Right lobe of liver (tissue), 6 donors: ENCODE results near the gene TEX10. TPM values are rescaled to one million over a fixed set of nuclear protein-coding genes. Genes with fewer than 3 reads are reported as not detected.
A peak's percentile ranks its signal among the peaks of the same experiment; 100 is the strongest.
"Not testable (repeated sequence)": the region's sequence is repeated elsewhere in the genome, so short reads cannot be mapped to it uniquely, and the experiment has no call there.

Experiments used
- ATAC-seq, 4 donors: fragments of 200-7000 bp; cut with Tn5 transposase; one replicate each; pipeline ENCODE4 v1.9.1; 2020; ENCODE audit warnings: mild to moderate bottlenecking in 4 of 4, moderate library complexity in 4 of 4
- DNase-seq, 3 donors: peaks; one replicate each; pipeline ENCODE4 v3.0.0-alpha.2; 2020
- H3K27ac ChIP-seq, 3 donors: fragments of 200-600 bp; one replicate each; pipeline ENCODE4 v1.8.0; 2022
- H3K27me3 ChIP-seq, 2 donors: fragments of 200-600 bp; one replicate each; pipeline ENCODE4 v1.8.0; 2022
- H3K36me3 ChIP-seq, 4 donors: fragments of 200-600 bp; sonication (generic) in 1 of 4; one replicate each; pipeline versions ENCODE4 v1.5.1 to v1.8.0; 2017 to 2022; ENCODE audit warnings: control low read depth in 1 of 4
- H3K4me1 ChIP-seq, 4 donors: fragments of 200-600 bp; sonication (generic) in 1 of 4; one replicate each; pipeline versions ENCODE4 v1.5.1 to v1.8.0; 2017 to 2022; ENCODE audit warnings: control low read depth in 1 of 4
- H3K4me3 ChIP-seq, 3 donors: fragments of 200-600 bp; one replicate each; pipeline ENCODE4 v1.8.0; 2022
- H3K9me3 ChIP-seq, 4 donors: fragments of 200-600 bp; sonication (generic) in 1 of 4; one replicate each; pipeline versions ENCODE4 v1.5.1 to v1.8.0; 2017 to 2022; ENCODE audit warnings: control low read depth in 1 of 4
- POLR2A ChIP-seq: fragments of 450-650 bp; IDR thresholded peaks from one replicate; pipeline ENCODE4 v1.6.1; 2017; ENCODE audit warnings: antibody characterized with exemption, mild to moderate bottlenecking
- WGBS: methylation state at CpG from one replicate; pipeline ENCODE4 v1.1.6; 2018; ENCODE audit warnings: low coverage, low lambda C conversion rate; ENCODE audit not compliant: insufficient coverage; ENCODE audit errors: missing lambda C conversion rate; 5-methylcytosine and 5-hydroxymethylcytosine counted together
- intact Hi-C, 2 donors: fragments of 100-400 bp; cut with DNase I; formaldehyde crosslinking; loops; one replicate each; pipeline versions ENCODE4 v1.11.2 to v1.14.1; 2022
- total RNA-seq, 6 experiments: library from RNA; depleted of rRNA in 2 of 6; stranded (reverse); fragments of >200 nt in 2 of 6; fragmentation: NEBNext Ultra II Directional in 3 of 6; extraction: Animal tissue kit (Norgen Biotek cat#: 25700) in 3 of 6; gene quantifications; one replicate each; pipeline versions ENCODE4 v1.1.0 to v1.2.4, GENCODE V29; 2016 to 2023
- TF ChIP-seq, protein P1 (sequence below), 4 donors: fragments of 200-600 bp in 3 of 4; fragments of 450-650 bp in 1 of 4; IDR thresholded peaks; one replicate each; pipeline versions ENCODE4 v1.5.1 to v1.8.0; 2016 to 2022; ENCODE audit warnings: antibody characterized with exemption in 4 of 4, mild to moderate bottlenecking in 2 of 4
- donor health status: DM: no; HTN: yes; CAD: no.
- donor health status: DM: no; HTN: no; CAD: no.
- donor health status: DM: no; HTN: no; CAD: no.
- donor health status: DM: no; HTN: yes; CAD: no.
- donor health status: DM: no; HTN: yes; CAD: no.

The TEX10 gene
- total RNA-seq, 6 experiments from 2014 or later = 2.5 to 6.4 (median 5.0) TPM

DNA sequence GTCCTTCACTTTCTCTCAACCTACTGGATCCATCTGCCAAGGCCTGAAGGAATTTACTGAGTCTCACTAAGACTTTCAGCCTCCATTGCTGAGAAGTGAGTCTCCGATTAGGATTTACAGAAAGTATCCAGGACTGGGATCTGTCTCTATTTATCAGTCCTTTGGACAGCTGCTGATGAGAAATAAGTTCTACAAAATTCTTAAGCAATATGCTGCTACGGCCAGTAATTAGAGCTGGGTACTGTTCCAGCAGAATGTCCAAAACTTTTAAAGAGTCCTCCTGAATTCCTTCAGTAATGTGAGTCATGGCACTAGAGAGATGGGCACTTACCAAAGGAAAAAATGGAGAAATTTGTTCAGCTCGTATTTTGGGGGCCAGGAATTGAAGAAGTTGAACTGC lies 5.9 kb downstream of the TEX10 start:
- Histone ChIP-seq H3K27ac (no peak overlapping the region), H3K4me3 (no peak overlapping the region), H3K36me3 (peaks cover 0 to 7% (median under 1%) of the 10 kb centered on the region in 4 donors), H3K27me3 (no peaks in the 10 kb centered on the region), H3K9me3 (no peaks in the 10 kb centered on the region), H3K4me1 (peaks cover 0 to 6% (median 3%) of the 10 kb centered on the region in 4 donors)
- TF ChIP-seq, protein P1, sequence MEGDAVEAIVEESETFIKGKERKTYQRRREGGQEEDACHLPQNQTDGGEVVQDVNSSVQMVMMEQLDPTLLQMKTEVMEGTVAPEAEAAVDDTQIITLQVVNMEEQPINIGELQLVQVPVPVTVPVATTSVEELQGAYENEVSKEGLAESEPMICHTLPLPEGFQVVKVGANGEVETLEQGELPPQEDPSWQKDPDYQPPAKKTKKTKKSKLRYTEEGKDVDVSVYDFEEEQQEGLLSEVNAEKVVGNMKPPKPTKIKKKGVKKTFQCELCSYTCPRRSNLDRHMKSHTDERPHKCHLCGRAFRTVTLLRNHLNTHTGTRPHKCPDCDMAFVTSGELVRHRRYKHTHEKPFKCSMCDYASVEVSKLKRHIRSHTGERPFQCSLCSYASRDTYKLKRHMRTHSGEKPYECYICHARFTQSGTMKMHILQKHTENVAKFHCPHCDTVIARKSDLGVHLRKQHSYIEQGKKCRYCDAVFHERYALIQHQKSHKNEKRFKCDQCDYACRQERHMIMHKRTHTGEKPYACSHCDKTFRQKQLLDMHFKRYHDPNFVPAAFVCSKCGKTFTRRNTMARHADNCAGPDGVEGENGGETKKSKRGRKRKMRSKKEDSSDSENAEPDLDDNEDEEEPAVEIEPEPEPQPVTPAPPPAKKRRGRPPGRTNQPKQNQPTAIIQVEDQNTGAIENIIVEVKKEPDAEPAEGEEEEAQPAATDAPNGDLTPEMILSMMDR (IDR thresholded peaks at IDR 0.05) = no peak
- TF ChIP-seq POLR2A = no peak
- 70% methylated on average over 3 of the region's 3 CpGs for WGBS
- DNase-seq = no peak
- intact Hi-C loops = no loop called here
- no peak for ATAC-seq

DNA sequence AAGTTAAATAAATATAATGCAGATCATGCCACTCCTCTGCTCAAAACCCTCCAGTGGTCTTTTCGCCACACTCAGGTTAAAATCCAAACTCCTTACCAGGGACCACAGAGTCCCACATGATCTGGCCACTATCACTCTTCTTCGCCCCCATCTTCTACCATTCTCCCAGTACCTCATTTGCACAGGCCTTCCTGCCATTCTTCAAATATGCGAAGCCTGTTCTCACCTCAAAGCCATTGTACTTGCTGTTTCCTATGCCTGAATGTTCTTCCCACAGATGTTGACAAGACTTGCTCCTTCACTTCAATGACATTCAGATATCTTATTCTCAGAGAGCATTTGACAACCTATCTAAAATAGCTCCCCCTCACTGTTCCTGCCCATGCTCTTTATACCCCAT lies 10.9 kb downstream of the TEX10 start:
- H3K27ac ChIP-seq = no peak overlapping the region
- 93% methylated on average over 2 of the region's 3 CpGs for WGBS
- ATAC-seq = no peak

GRCh38 chr9:100340224-100340623 lies 12.5 kb downstream of the TEX10 start:
- WGBS = 93% methylated on average over 2 of the region's 2 CpGs
- no peaks in the 10 kb centered on the region for H3K4me1 ChIP-seq
- H3K27me3 ChIP-seq = no peaks in the 10 kb centered on the region
- no peak for TF ChIP-seq POLR2A
- TF ChIP-seq, protein P1 (IDR thresholded peaks at IDR 0.05) = no peak
- intact Hi-C loops = no loop called here
- DNase-seq = no peak
- no peaks in the 10 kb centered on the region for H3K9me3 ChIP-seq
- no peaks in the 10 kb centered on the region for H3K36me3 ChIP-seq
- H3K27ac ChIP-seq = no peak overlapping the region
- no peak for ATAC-seq
- H3K4me3 ChIP-seq = no peak overlapping the region

More for the DNA sequence above, 10.9 kb downstream of the TEX10 start:
- Histone ChIP-seq H3K36me3 (peaks cover 0 to 7% (median under 1%) of the 10 kb centered on the region in 4 donors), H3K27me3 (no peaks in the 10 kb centered on the region), H3K9me3 (no peaks in the 10 kb centered on the region), H3K4me1 (no peaks in the 10 kb centered on the region), H3K4me3 (no peak overlapping the region)
- intact Hi-C loops = no loop called here
- no peak for TF ChIP-seq POLR2A
- TF ChIP-seq, protein P1 (IDR thresholded peaks at IDR 0.05) = no peak
- DNase-seq = no peak

- H3K27me3 ChIP-seq, H3K36me3 ChIP-seq, H3K9me3 ChIP-seq, H3K4me1 ChIP-seq, H3K27ac ChIP-seq, DNase-seq, H3K4me3 ChIP-seq, intact Hi-C loops, ATAC-seq: not testable (repeated sequence)
- 98% methylated on average over 5 of the region's 5 CpGs for WGBS
Observed at GRCh38 chr9:100338736-100339135, 14.0 kb downstream of the TEX10 start.

GRCh38 chr9:100324594-100325200 lies 28.0 kb downstream of the TEX10 start:
- intact Hi-C loops = no loop called here
- ATAC-seq (peak in 2 of 4 donors; percentile 37 to 46), DNase-seq (no peak)
- Histone ChIP-seq H3K4me1 (no peaks in the 10 kb centered on the region), H3K36me3 (peaks cover 0 to 24% (median 0%) of the 10 kb centered on the region in 4 donors), H3K27me3 (no peaks in the 10 kb centered on the region), H3K4me3 (no peak overlapping the region), H3K27ac (no peak overlapping the region), H3K9me3 (no peaks in the 10 kb centered on the region)
- TF ChIP-seq POLR2A = no peak
- TF ChIP-seq, protein P1 (IDR thresholded peaks at IDR 0.05) = peak; percentile 43 to 58 (median 51)
- 57% methylated on average over 4 of the region's 4 CpGs for WGBS
